Measurements from ENCODE around the gene ZSCAN23.

- TF ChIP-seq, protein P1, sequence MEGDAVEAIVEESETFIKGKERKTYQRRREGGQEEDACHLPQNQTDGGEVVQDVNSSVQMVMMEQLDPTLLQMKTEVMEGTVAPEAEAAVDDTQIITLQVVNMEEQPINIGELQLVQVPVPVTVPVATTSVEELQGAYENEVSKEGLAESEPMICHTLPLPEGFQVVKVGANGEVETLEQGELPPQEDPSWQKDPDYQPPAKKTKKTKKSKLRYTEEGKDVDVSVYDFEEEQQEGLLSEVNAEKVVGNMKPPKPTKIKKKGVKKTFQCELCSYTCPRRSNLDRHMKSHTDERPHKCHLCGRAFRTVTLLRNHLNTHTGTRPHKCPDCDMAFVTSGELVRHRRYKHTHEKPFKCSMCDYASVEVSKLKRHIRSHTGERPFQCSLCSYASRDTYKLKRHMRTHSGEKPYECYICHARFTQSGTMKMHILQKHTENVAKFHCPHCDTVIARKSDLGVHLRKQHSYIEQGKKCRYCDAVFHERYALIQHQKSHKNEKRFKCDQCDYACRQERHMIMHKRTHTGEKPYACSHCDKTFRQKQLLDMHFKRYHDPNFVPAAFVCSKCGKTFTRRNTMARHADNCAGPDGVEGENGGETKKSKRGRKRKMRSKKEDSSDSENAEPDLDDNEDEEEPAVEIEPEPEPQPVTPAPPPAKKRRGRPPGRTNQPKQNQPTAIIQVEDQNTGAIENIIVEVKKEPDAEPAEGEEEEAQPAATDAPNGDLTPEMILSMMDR (conservative IDR thresholded peaks at IDR 0.05 in 1 of 2, IDR thresholded peaks at IDR 0.05 in 1 of 2; ENCODE audit: low read depth in 1 of 2, low read length in 2 of 2), result no peak
- no peak for TF ChIP-seq EZH2 (IDR thresholded peaks at IDR 0.05; ENCODE audit: low read length, missing control alignments)
Measured at GRCh38 chr6:28443112-28443773, at the start of gene ZSCAN23.
